GM12878 (cell line): Measurements from ENCODE around the gene ERMN. TPM values are rescaled to one million over a fixed set of nuclear protein-coding genes. Genes with fewer than 3 reads are reported as not detected.

Experiments used
- ATAC-seq: fragments of 200-7000 bp; cut with Tn5 transposase; 3 replicates; pipeline ENCODE4 v1.9.1; 2020; ENCODE audit warnings: mild to moderate bottlenecking, moderate library complexity
- BruUV-seq: library from RNA; stranded (reverse); fragments of 400-500 nt; replicated peaks from 2 replicates; lab custom pipeline; 2021; lab: Mats Ljungman, UMichigan
- CTCF ChIA-PET: fragments of 300-600 bp; sonication (Branson Sonifier 250); formaldehyde crosslinking; extraction: SDS; loops from one replicate; lab custom pipeline; 2021; ENCODE audit warnings: inconsistent platforms; lab: Yijun Ruan, JAX
- POLR2A ChIA-PET: fragments of 350-600 bp; formaldehyde crosslinking; extraction: SDS; loops from one replicate; lab custom pipeline; 2021; ENCODE audit warnings: inconsistent platforms; lab: Charles Lee
- RAD21 ChIA-PET: fragments of 300-600 bp; sonication (Branson Sonifier 250); formaldehyde crosslinking; loops from one replicate; lab custom pipeline; 2023; ENCODE audit warnings: antibody characterized with exemption; ENCODE audit not compliant: unreplicated experiment; lab: Charles Lee
- SMC1A ChIA-PET: fragments of 300-600 bp; sonication (Branson Sonifier 250); formaldehyde crosslinking; loops from one replicate; lab custom pipeline; 2023; ENCODE audit not compliant: unreplicated experiment, uncharacterized antibody; lab: Charles Lee
- DNase-seq: peaks from one replicate; pipeline ENCODE4 v3.0.0-alpha.2; 2011; ENCODE audit warnings: low read depth, low spot score
- FAIRE-seq: peaks from 3 replicates; lab custom pipeline; 2011; peaks lifted over from hg19 to GRCh38; lab: Jason Lieb, UNC
- H2AFZ ChIP-seq: 2 replicates; pipeline ENCODE4 v1.6.0; 2011; ENCODE audit warnings: low read depth, low read length, control low read depth; ENCODE audit not compliant: control insufficient read depth
- H3K27ac ChIP-seq: 2 replicates; pipeline ENCODE4 v1.5.1; 2011; ENCODE audit warnings: control low read depth; ENCODE audit not compliant: control insufficient read depth, insufficient read depth
- H3K27me3 ChIP-seq, 2 experiments: replicated peaks in 1 of 2; 2 replicates each; pipeline versions ENCODE4 v1.6.0 to v1.6.1; 2011; ENCODE audit warnings: low read length in 1 of 2; ENCODE audit not compliant: control insufficient read depth in 2 of 2, insufficient read depth in 2 of 2
- H3K36me3 ChIP-seq, 2 experiments: 2 replicates each; pipeline ENCODE4 v1.5.1; 2011; ENCODE audit warnings: low read length in 1 of 2; ENCODE audit not compliant: control insufficient read depth in 2 of 2, insufficient read depth in 2 of 2
- H3K4me1 ChIP-seq: 2 replicates; pipeline ENCODE4 v1.6.1; 2011; ENCODE audit warnings: mild to moderate bottlenecking, low read length, moderate library complexity, mixed read lengths; ENCODE audit not compliant: control insufficient read depth, insufficient read depth
- H3K4me2 ChIP-seq: 2 replicates; pipeline ENCODE4 v1.6.0; 2011; ENCODE audit warnings: control low read depth; ENCODE audit not compliant: control insufficient read depth, insufficient read depth
- H3K4me3 ChIP-seq: fragments of 200-600 bp; sonication (generic); 2 replicates; pipeline ENCODE4 v1.5.1; 2016
- H3K79me2 ChIP-seq: 2 replicates; pipeline ENCODE4 v1.6.0; 2011; ENCODE audit warnings: low read length; ENCODE audit not compliant: control insufficient read depth, insufficient read depth
- H3K9ac ChIP-seq: 2 replicates; pipeline ENCODE4 v1.8.0; 2011; ENCODE audit warnings: low read length, control low read depth, mixed read lengths; ENCODE audit not compliant: control insufficient read depth, insufficient read depth
- H3K9me3 ChIP-seq: replicated peaks from 3 replicates; pipeline ENCODE4 v1.5.1; 2011; ENCODE audit warnings: mild to moderate bottlenecking, low read length; ENCODE audit not compliant: control insufficient read depth, insufficient read depth
- H4K20me1 ChIP-seq: 2 replicates; pipeline ENCODE4 v1.6.0; 2011; ENCODE audit not compliant: control insufficient read depth, insufficient read depth
- ASH2L ChIP-seq: fragments of 300-600, 200-600 bp; sonication (generic); IDR thresholded peaks from 2 replicates; pipeline ENCODE4 v1.6.1; 2017; ENCODE audit warnings: low read depth, mild to moderate bottlenecking, borderline replicate concordance
- CREB1 ChIP-seq: IDR thresholded peaks from 2 replicates; pipeline ENCODE4 v1.6.1; 2012; ENCODE audit warnings: low read depth, mild to moderate bottlenecking, inconsistent platforms
- MTA2 ChIP-seq: fragments of 450-650 bp; IDR thresholded peaks from 2 replicates; pipeline ENCODE4 v1.6.1; 2016; ENCODE audit warnings: low read depth, mild to moderate bottlenecking, moderate library complexity
- MYB ChIP-seq: fragments of 150-350 bp; IDR thresholded peaks from 2 replicates; pipeline ENCODE4 v1.6.1; 2014; ENCODE audit warnings: mild to moderate bottlenecking, low read depth, low read length, borderline replicate concordance
- NFYA ChIP-seq: IDR thresholded peaks from 2 replicates; pipeline ENCODE4 v1.6.1; 2011; ENCODE audit warnings: low read depth, mild to moderate bottlenecking, low read length, improper control_type of control experiment, borderline replicate concordance
- NR2C1 ChIP-seq: fragments of 450-650 bp; IDR thresholded peaks from 2 replicates; pipeline ENCODE4 v1.6.1; 2017; ENCODE audit warnings: antibody characterized with exemption, mild to moderate bottlenecking, moderate library complexity
- PAX8 ChIP-seq: fragments of 450-650 bp; IDR thresholded peaks from 2 replicates; pipeline ENCODE4 v1.6.1; 2017; ENCODE audit warnings: mild to moderate bottlenecking, moderate library complexity
- RUNX3 ChIP-seq: IDR thresholded peaks from 2 replicates; pipeline ENCODE4 v1.6.1; 2012; ENCODE audit warnings: low read length, inconsistent platforms
- SMC3 ChIP-seq: IDR thresholded peaks from 2 replicates; pipeline ENCODE4 v1.6.1; 2011; ENCODE audit warnings: low read length, improper control_type of control experiment, borderline replicate concordance
- WGBS: methylation state at CpG from one replicate; pipeline ENCODE4 v1.1.6; 2016; ENCODE audit warnings: low lambda C conversion rate; ENCODE audit not compliant: insufficient replicate concordance, insufficient coverage; ENCODE audit errors: missing lambda C conversion rate; 5-methylcytosine and 5-hydroxymethylcytosine counted together
- in situ Hi-C: fragments of 300-500 bp; cut with MboI; formaldehyde crosslinking; loops from 9 replicates; pipeline ENCODE4 v1.14.3; 2018; ENCODE audit warnings: mixed read lengths
- intact Hi-C: fragments of 100-400 bp; cut with micrococcal nuclease; formaldehyde crosslinking; loops from one replicate; pipeline ENCODE4 v1.14.2; 2022; ENCODE audit not compliant: unreplicated experiment
- polyA plus RNA-seq, 11 experiments: library from polyadenylated mRNA; depleted of rRNA in 4 of 11; unstranded in 6 of 11; stranded (reverse) in 5 of 11; fragments of >200 nt; fragmentation: Nextera tagmentation in 4 of 11; fragmentation: Illumina TruSeq in 1 of 11; extraction: Ambion mirVana in 4 of 11; extraction: Trizol in 1 of 11; gene quantifications; 1 replicate in 1 of 11; 2 replicates in 10 of 11; pipeline versions ENCODE4 v1.2.1 to v1.2.3, GENCODE V29; 2011 to 2016; ENCODE audit warnings: inconsistent platforms in 2 of 11, missing spikeins in 2 of 11, low read depth in 1 of 11
- total RNA-seq, 4 experiments: library from RNA; depleted of rRNA in 3 of 4; stranded (reverse); fragments of >200 nt in 3 of 4; fragmentation: Illumina TruSeq in 1 of 4; extraction: Trizol in 1 of 4; gene quantifications; 2 replicates each; pipeline versions ENCODE4 v1.2.1 to v1.2.3, GENCODE V29; 2013 to 2021
- TF ChIP-seq, protein P1 (sequence below): fragments of 450-650 bp; IDR thresholded peaks from 2 replicates; pipeline ENCODE4 v1.6.1; 2017; ENCODE audit warnings: mild to moderate bottlenecking, moderate library complexity
- TF ChIP-seq, protein P2 (sequence below): fragments of 150-350 bp; IDR thresholded peaks from 2 replicates; pipeline ENCODE4 v1.6.1; 2014; ENCODE audit warnings: mild to moderate bottlenecking, low read depth, low read length
- TF ChIP-seq, protein P3 (sequence below): IDR thresholded peaks from 2 replicates; pipeline ENCODE4 v1.6.1; 2012; ENCODE audit warnings: improper control_type of control experiment, low read depth, low read length; ENCODE audit not compliant: insufficient replicate concordance

The ERMN gene
- total and polyA plus RNA-seq, 10 of the 15 experiments (the other 5 are each of a cell fraction or from before 2014, with no cell fraction given): 0.26 to 5.3 (median 1.5) TPM

DNA sequence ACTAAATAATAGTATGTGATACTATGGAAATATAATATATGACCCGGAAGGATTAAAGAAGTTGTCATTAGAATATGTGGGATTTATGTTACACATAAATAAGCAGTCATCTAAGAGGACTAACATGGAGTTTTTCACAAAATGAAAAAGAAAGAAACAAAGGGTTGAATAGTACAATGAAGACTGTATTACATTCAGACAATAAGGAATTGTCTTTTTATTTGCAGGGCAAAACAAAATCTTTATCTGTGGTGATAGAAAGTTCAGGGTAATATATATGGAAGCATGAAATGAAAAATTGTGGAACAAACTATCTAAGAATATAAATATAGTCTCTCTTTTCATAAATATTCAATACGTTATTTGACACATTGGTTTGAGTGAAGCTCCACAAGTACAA lies 5.8 kb downstream of the ERMN start (continued):
- TF ChIP-seq, protein P1, sequence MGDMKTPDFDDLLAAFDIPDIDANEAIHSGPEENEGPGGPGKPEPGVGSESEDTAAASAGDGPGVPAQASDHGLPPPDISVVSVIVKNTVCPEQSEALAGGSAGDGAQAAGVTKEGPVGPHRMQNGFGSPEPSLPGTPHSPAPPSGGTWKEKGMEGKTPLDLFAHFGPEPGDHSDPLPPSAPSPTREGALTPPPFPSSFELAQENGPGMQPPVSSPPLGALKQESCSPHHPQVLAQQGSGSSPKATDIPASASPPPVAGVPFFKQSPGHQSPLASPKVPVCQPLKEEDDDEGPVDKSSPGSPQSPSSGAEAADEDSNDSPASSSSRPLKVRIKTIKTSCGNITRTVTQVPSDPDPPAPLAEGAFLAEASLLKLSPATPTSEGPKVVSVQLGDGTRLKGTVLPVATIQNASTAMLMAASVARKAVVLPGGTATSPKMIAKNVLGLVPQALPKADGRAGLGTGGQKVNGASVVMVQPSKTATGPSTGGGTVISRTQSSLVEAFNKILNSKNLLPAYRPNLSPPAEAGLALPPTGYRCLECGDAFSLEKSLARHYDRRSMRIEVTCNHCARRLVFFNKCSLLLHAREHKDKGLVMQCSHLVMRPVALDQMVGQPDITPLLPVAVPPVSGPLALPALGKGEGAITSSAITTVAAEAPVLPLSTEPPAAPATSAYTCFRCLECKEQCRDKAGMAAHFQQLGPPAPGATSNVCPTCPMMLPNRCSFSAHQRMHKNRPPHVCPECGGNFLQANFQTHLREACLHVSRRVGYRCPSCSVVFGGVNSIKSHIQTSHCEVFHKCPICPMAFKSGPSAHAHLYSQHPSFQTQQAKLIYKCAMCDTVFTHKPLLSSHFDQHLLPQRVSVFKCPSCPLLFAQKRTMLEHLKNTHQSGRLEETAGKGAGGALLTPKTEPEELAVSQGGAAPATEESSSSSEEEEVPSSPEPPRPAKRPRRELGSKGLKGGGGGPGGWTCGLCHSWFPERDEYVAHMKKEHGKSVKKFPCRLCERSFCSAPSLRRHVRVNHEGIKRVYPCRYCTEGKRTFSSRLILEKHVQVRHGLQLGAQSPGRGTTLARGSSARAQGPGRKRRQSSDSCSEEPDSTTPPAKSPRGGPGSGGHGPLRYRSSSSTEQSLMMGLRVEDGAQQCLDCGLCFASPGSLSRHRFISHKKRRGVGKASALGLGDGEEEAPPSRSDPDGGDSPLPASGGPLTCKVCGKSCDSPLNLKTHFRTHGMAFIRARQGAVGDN: no peak
- TF ChIP-seq ASH2L: no peak

DNA sequence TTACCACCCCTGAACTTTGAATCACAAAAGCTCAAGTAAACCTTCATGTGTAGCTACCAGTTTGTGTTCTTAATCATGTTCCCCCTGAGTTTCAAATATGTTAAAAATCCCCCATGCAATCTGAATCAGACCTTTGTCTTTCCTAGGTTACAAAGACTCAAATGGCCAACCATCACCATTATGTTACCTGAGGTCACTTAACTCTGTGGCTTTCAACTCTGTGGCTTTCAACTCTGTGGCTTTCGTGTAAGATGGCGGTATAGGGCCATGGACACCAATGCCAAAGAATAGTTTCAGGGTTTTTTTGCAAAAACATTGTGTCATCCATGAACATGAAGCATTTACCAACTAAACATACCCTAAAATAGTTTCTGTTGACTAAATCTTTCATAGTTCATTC lies 6.7 kb downstream of the ERMN start:
- H3K36me3 ChIP-seq: no peaks in the 10 kb centered on the region
- no peak overlapping the region for H3K4me2 ChIP-seq
- H3K9me3 ChIP-seq: no peaks in the 10 kb centered on the region
- intact Hi-C loops: no loop called here
- H2AFZ ChIP-seq: no peak overlapping the region
- peak; percentile 86 for ATAC-seq
- no peak for DNase-seq
- CTCF ChIA-PET: interaction anchor here (0.7 to 13.4 kb wide), 9 partner anchors 9 to 279 kb away, joined by 3 to 167 read pairs (median 5); no protein-coding TSS in a partner anchor
- H3K9ac ChIP-seq: no peak overlapping the region
- no TSS peak for BruUV-seq
- RAD21 ChIA-PET: interaction anchor here (0.9 to 1.6 kb wide), 7 partner anchors 9 to 141 kb away, joined by 3 to 12 read pairs (median 3); no protein-coding TSS in a partner anchor
- POLR2A ChIA-PET: no interaction called here
- H3K79me2 ChIP-seq: no peaks in the 10 kb centered on the region
- H3K27me3 ChIP-seq: no peaks in the 10 kb centered on the region
- no peaks in the 10 kb centered on the region for H4K20me1 ChIP-seq
- H3K27ac ChIP-seq: no peak overlapping the region
- SMC1A ChIA-PET: interaction anchor here (0.7 to 2.1 kb wide), 12 partner anchors 9 to 281 kb away, joined by 3 to 8 read pairs (median 4); no protein-coding TSS in a partner anchor
- no peaks in the 10 kb centered on the region for H3K4me1 ChIP-seq
- H3K4me3 ChIP-seq: no peak overlapping the region
- no peak for FAIRE-seq
- in situ Hi-C loops: no loop called here
- WGBS: 90% methylated on average over 2 of the region's 2 CpGs
- TF ChIP-seq NR2C1 (no peak), CREB1 (no peak), PAX8 (no peak), SMC3 (no peak), MYB (no peak), RUNX3 (peak; percentile 80; the same call in 1 of the 2 replicates), MTA2 (peak; percentile 70; the same call in 1 of the 2 replicates), NFYA (no peak)
- TF ChIP-seq, protein P2, sequence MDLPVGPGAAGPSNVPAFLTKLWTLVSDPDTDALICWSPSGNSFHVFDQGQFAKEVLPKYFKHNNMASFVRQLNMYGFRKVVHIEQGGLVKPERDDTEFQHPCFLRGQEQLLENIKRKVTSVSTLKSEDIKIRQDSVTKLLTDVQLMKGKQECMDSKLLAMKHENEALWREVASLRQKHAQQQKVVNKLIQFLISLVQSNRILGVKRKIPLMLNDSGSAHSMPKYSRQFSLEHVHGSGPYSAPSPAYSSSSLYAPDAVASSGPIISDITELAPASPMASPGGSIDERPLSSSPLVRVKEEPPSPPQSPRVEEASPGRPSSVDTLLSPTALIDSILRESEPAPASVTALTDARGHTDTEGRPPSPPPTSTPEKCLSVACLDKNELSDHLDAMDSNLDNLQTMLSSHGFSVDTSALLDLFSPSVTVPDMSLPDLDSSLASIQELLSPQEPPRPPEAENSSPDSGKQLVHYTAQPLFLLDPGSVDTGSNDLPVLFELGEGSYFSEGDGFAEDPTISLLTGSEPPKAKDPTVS: no peak
- TF ChIP-seq, protein P3, sequence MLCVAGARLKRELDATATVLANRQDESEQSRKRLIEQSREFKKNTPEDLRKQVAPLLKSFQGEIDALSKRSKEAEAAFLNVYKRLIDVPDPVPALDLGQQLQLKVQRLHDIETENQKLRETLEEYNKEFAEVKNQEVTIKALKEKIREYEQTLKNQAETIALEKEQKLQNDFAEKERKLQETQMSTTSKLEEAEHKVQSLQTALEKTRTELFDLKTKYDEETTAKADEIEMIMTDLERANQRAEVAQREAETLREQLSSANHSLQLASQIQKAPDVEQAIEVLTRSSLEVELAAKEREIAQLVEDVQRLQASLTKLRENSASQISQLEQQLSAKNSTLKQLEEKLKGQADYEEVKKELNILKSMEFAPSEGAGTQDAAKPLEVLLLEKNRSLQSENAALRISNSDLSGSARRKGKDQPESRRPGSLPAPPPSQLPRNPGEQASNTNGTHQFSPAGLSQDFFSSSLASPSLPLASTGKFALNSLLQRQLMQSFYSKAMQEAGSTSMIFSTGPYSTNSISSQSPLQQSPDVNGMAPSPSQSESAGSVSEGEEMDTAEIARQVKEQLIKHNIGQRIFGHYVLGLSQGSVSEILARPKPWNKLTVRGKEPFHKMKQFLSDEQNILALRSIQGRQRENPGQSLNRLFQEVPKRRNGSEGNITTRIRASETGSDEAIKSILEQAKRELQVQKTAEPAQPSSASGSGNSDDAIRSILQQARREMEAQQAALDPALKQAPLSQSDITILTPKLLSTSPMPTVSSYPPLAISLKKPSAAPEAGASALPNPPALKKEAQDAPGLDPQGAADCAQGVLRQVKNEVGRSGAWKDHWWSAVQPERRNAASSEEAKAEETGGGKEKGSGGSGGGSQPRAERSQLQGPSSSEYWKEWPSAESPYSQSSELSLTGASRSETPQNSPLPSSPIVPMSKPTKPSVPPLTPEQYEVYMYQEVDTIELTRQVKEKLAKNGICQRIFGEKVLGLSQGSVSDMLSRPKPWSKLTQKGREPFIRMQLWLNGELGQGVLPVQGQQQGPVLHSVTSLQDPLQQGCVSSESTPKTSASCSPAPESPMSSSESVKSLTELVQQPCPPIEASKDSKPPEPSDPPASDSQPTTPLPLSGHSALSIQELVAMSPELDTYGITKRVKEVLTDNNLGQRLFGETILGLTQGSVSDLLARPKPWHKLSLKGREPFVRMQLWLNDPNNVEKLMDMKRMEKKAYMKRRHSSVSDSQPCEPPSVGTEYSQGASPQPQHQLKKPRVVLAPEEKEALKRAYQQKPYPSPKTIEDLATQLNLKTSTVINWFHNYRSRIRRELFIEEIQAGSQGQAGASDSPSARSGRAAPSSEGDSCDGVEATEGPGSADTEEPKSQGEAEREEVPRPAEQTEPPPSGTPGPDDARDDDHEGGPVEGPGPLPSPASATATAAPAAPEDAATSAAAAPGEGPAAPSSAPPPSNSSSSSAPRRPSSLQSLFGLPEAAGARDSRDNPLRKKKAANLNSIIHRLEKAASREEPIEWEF: no peak
